GM23338 (cell line): ENCODE measurements around the gene BRPF3. TPM values are rescaled to one million over a fixed set of nuclear protein-coding genes. Genes with fewer than 3 reads are reported as not detected.

Experiments used
- ATAC-seq: fragments of 200-7000 bp; cut with Tn5 transposase; 3 replicates; pipeline ENCODE4 v1.9.1; 2020
- DNase-seq: peaks from one replicate; pipeline ENCODE4 v3.0.0-alpha.2; 2015; ENCODE audit warnings: low spot score
- H2AFZ ChIP-seq: fragments of 200-600 bp; sonication (generic); 2 replicates; pipeline ENCODE4 v1.8.0; 2016; ENCODE audit warnings: antibody characterized with exemption, mild to moderate bottlenecking, moderate library complexity
- H3F3A ChIP-seq: fragments of 200-600 bp; sonication (generic); replicated peaks from 2 replicates; pipeline ENCODE4 v1.8.0; 2017; ENCODE audit warnings: antibody characterized with exemption, mixed run types, low read depth
- H3K27ac ChIP-seq: fragments of 200-600 bp; sonication (generic); 2 replicates; pipeline ENCODE4 v1.6.1; 2016; ENCODE audit warnings: low read depth
- H3K27me3 ChIP-seq: fragments of 200-600 bp; sonication (generic); 2 replicates; pipeline ENCODE4 v1.8.0; 2016; ENCODE audit warnings: mild to moderate bottlenecking, mixed run types, moderate library complexity; ENCODE audit not compliant: insufficient read depth
- H3K36me3 ChIP-seq: fragments of 200-600 bp; sonication (generic); 2 replicates; pipeline ENCODE4 v1.8.0; 2016; ENCODE audit warnings: mild to moderate bottlenecking; ENCODE audit not compliant: insufficient read depth
- H3K4me1 ChIP-seq: fragments of 200-600 bp; sonication (generic); 2 replicates; pipeline ENCODE4 v1.8.0; 2016; ENCODE audit warnings: mild to moderate bottlenecking, moderate library complexity; ENCODE audit not compliant: insufficient read depth
- H3K4me2 ChIP-seq: fragments of 200-600 bp; sonication (generic); 2 replicates; pipeline ENCODE4 v1.7.1; 2017; ENCODE audit warnings: mixed run types
- H3K4me3 ChIP-seq: fragments of 200-600 bp; sonication (generic); 2 replicates; pipeline ENCODE4 v1.6.1; 2016; ENCODE audit warnings: mixed run types
- H3K79me2 ChIP-seq: fragments of 200-600 bp; sonication (generic); replicated peaks from 2 replicates; pipeline ENCODE4 v1.8.0; 2017; ENCODE audit warnings: mild to moderate bottlenecking; ENCODE audit not compliant: insufficient read depth
- H3K9me2 ChIP-seq: fragments of 200-600 bp; sonication (generic); 2 replicates; pipeline ENCODE4 v1.8.0; 2017; ENCODE audit not compliant: insufficient read depth
- H4K20me1 ChIP-seq: fragments of 200-600 bp; sonication (generic); replicated peaks from 2 replicates; pipeline ENCODE4 v1.8.0; 2017; ENCODE audit warnings: mild to moderate bottlenecking; ENCODE audit not compliant: insufficient read depth
- H3K27ac Mint-ChIP-seq: 2 replicates; pipeline ENCODE4 v1.8.0; 2020; ENCODE audit warnings: inconsistent platforms, mild to moderate bottlenecking, moderate library complexity, mixed read lengths
- H3K27me3 Mint-ChIP-seq: 3 replicates; pipeline ENCODE4 v1.8.0; 2022; ENCODE audit warnings: low read depth, mild to moderate bottlenecking, moderate library complexity, mixed read lengths, inconsistent platforms; ENCODE audit not compliant: insufficient read depth, poor library complexity
- H3K36me3 Mint-ChIP-seq: 3 replicates; pipeline ENCODE4 v1.8.0; 2021; ENCODE audit warnings: low read depth, mild to moderate bottlenecking, inconsistent platforms, moderate library complexity, mixed read lengths
- H3K4me1 Mint-ChIP-seq: 3 replicates; pipeline ENCODE4 v1.8.0; 2020; ENCODE audit warnings: mild to moderate bottlenecking, inconsistent platforms, mixed read lengths
- H3K4me3 Mint-ChIP-seq: 3 replicates; pipeline ENCODE4 v1.8.0; 2021; ENCODE audit warnings: moderate library complexity, mild to moderate bottlenecking, inconsistent platforms, mixed read lengths
- H3K9me3 Mint-ChIP-seq: 3 replicates; pipeline ENCODE4 v1.8.0; 2020; ENCODE audit warnings: moderate library complexity, mild to moderate bottlenecking, inconsistent platforms, mixed read lengths
- CREB1 ChIP-seq: fragments of 250-450 bp; sonication (Bioruptor Pico); IDR thresholded peaks from 2 replicates; pipeline ENCODE4 v1.5.0; 2020; ENCODE audit warnings: low read depth, mild to moderate bottlenecking, moderate library complexity
- EZH2 ChIP-seq: fragments of 200-600 bp; sonication (generic); IDR thresholded peaks from one replicate; pipeline ENCODE4 v1.8.0; 2017; ENCODE audit warnings: antibody characterized with exemption, mild to moderate bottlenecking, low read depth; ENCODE audit not compliant: unreplicated experiment
- JUNB ChIP-seq: IDR thresholded peaks from one replicate; pipeline ENCODE4 v1.6.1; 2016; ENCODE audit warnings: antibody characterized with exemption; ENCODE audit not compliant: unreplicated experiment
- POLR2AphosphoS5 ChIP-seq: IDR thresholded peaks from 2 replicates; pipeline ENCODE4 v1.6.1; 2016; ENCODE audit warnings: antibody characterized with exemption, low read depth
- STAT1 ChIP-seq: IDR thresholded peaks from one replicate; pipeline ENCODE4 v1.6.1; 2016; ENCODE audit warnings: antibody characterized with exemption; ENCODE audit not compliant: unreplicated experiment
- ZNF114 ChIP-seq: fragments of 250-450 bp; sonication (Bioruptor Pico); IDR thresholded peaks from 2 replicates; pipeline ENCODE4 v1.5.0; 2020; ENCODE audit warnings: mild to moderate bottlenecking, moderate library complexity
- ZNF331 ChIP-seq: fragments of 250-450 bp; sonication (Bioruptor Pico); IDR thresholded peaks from 2 replicates; pipeline ENCODE4 v1.5.0; 2020; ENCODE audit warnings: low read depth, mild to moderate bottlenecking, moderate library complexity
- polyA plus RNA-seq: library from polyadenylated mRNA; unstranded; fragments of >200 nt; fragmentation: Nextera tagmentation; extraction: Ambion mirVana; gene quantifications from 2 replicates; pipeline ENCODE4 v1.2.1, GENCODE V29; 2016
- total RNA-seq: library from RNA; depleted of rRNA; stranded (reverse); fragments of >200 nt; shearing (Covaris generic); gene quantifications from 2 replicates; pipeline ENCODE4 v1.2.3, GENCODE V29; 2014
- TF ChIP-seq, protein P1 (sequence below): IDR thresholded peaks from one replicate; pipeline ENCODE4 v1.6.1; 2018; ENCODE audit warnings: antibody characterized with exemption; ENCODE audit not compliant: unreplicated experiment
- TF ChIP-seq, protein P2 (sequence below), 2 experiments: fragments of 200-600 bp in 1 of 2; sonication (generic) in 1 of 2; conservative IDR thresholded peaks; 2 replicates each; pipeline versions ENCODE4 v1.5.1 to v1.6.1; 2016 to 2017; ENCODE audit warnings: antibody characterized with exemption in 2 of 2, low read depth in 2 of 2, mild to moderate bottlenecking in 2 of 2, moderate library complexity in 1 of 2
- TF ChIP-seq, protein P3 (sequence below): fragments of 250-450 bp; sonication (Bioruptor Pico); IDR thresholded peaks from 2 replicates; pipeline ENCODE4 v1.5.0; 2020; ENCODE audit warnings: mild to moderate bottlenecking, moderate library complexity

The BRPF3 gene
- total and polyA plus RNA-seq, 2 experiments from 2014 or later, result 11.8 to 33.2 TPM

DNA sequence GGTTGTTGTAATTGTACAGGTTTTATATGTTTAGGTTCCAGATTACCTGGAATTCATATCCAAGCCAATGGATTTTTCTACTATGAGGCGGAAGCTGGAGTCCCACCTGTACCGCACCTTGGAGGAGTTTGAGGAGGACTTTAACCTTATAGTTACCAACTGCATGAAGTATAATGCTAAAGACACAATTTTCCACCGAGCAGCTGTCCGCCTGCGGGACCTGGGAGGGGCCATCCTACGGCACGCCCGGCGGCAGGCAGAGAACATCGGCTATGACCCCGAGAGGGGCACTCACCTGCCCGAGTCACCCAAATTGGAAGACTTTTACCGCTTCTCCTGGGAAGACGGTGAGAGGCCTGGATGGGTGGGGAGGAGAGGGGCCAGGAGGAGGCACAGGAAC is 13.6 kb downstream of the BRPF3 start:
- Histone ChIP-seq H3K4me3 (no peak overlapping the region), H3K9me2 (no peaks in the 10 kb centered on the region), H4K20me1 (peaks cover 24% of the 10 kb centered on the region), H3K4me1 (no peaks in the 10 kb centered on the region), H3K79me2 (peaks cover 11% of the 10 kb centered on the region; the same call in 1 of the 2 replicates), H3F3A (no peaks in the 10 kb centered on the region), H3K36me3 (peaks cover 41% of the 10 kb centered on the region), H3K27me3 (no peaks in the 10 kb centered on the region), H3K4me2 (no peak overlapping the region), H2AFZ (no peak overlapping the region), H3K27ac (no peak overlapping the region)
- Mint-ChIP-seq H3K4me1 (no peaks in the 10 kb centered on the region), H3K27me3 (peaks cover 2% of the 10 kb centered on the region), H3K9me3 (no peaks in the 10 kb centered on the region), H3K36me3 (peaks cover 82% of the 10 kb centered on the region), H3K4me3 (no peak overlapping the region), H3K27ac (no peak overlapping the region)
- DNase-seq, result no peak
- TF ChIP-seq CREB1 (CRISPR knock-in tag), result no peak
- no peak for TF ChIP-seq STAT1
- no peak for TF ChIP-seq ZNF114
- ATAC-seq, result no peak

DNA sequence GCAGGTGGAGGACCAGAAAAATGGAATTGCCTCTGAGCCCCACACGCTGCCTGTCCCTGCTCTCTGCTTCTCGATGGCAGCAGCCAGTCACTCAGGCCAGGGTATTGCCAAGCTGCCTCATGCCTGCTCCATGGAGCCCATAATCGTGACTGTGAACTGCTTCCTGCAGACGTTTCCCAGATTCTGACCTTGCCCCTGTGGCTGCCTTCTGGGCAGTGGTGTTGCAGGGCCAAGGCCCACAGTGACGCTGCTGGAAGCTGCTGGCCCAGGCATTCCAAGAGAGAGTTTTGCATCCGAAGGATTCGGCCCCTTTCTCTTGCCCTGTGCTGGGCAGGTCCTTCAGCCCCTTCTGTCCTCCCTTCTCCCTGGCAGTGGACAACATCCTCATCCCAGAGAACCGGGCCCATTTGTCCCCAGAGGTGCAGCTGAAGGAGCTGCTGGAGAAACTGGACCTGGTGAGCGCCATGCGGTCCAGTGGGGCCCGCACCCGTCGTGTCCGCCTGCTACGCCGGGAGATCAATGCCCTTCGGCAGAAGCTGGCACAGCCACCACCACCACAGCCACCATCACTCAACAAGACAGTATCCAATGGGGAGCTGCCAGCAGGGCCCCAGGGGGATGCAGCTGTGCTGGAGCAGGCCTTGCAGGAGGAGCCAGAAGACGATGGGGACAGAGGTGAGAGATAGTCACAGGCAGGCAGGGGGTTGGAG is 14.5 kb downstream of the BRPF3 start:
- no peak for DNase-seq
- Mint-ChIP-seq H3K9me3 (no peaks in the 10 kb centered on the region), H3K36me3 (peaks cover 83% of the 10 kb centered on the region), H3K4me1 (no peaks in the 10 kb centered on the region), H3K27ac (no peak overlapping the region), H3K27me3 (peaks cover 2% of the 10 kb centered on the region), H3K4me3 (no peak overlapping the region)
- Histone ChIP-seq H3K4me2 (no peak overlapping the region), H3K79me2 (0 out of 2 replicates have a peak, but pooled peaks cover 4% of the 10 kb centered on the region), H3K36me3 (peaks cover 36% of the 10 kb centered on the region), H3K4me1 (no peaks in the 10 kb centered on the region), H3K9me2 (no peaks in the 10 kb centered on the region), H4K20me1 (peaks cover 23% of the 10 kb centered on the region), H2AFZ (no peak overlapping the region), H3K27ac (no peak overlapping the region), H3K4me3 (no peak overlapping the region), H3K27me3 (no peaks in the 10 kb centered on the region), H3F3A (no peaks in the 10 kb centered on the region)
- ATAC-seq, result no peak
- TF ChIP-seq ZNF331 (CRISPR knock-in tag) (no peak), EZH2 (no peak), STAT1 (no peak), CREB1 (CRISPR knock-in tag) (no peak), POLR2AphosphoS5 (no peak), JUNB (no peak)
- TF ChIP-seq, protein P1, sequence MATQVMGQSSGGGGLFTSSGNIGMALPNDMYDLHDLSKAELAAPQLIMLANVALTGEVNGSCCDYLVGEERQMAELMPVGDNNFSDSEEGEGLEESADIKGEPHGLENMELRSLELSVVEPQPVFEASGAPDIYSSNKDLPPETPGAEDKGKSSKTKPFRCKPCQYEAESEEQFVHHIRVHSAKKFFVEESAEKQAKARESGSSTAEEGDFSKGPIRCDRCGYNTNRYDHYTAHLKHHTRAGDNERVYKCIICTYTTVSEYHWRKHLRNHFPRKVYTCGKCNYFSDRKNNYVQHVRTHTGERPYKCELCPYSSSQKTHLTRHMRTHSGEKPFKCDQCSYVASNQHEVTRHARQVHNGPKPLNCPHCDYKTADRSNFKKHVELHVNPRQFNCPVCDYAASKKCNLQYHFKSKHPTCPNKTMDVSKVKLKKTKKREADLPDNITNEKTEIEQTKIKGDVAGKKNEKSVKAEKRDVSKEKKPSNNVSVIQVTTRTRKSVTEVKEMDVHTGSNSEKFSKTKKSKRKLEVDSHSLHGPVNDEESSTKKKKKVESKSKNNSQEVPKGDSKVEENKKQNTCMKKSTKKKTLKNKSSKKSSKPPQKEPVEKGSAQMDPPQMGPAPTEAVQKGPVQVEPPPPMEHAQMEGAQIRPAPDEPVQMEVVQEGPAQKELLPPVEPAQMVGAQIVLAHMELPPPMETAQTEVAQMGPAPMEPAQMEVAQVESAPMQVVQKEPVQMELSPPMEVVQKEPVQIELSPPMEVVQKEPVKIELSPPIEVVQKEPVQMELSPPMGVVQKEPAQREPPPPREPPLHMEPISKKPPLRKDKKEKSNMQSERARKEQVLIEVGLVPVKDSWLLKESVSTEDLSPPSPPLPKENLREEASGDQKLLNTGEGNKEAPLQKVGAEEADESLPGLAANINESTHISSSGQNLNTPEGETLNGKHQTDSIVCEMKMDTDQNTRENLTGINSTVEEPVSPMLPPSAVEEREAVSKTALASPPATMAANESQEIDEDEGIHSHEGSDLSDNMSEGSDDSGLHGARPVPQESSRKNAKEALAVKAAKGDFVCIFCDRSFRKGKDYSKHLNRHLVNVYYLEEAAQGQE, result no peak
- TF ChIP-seq, protein P2, sequence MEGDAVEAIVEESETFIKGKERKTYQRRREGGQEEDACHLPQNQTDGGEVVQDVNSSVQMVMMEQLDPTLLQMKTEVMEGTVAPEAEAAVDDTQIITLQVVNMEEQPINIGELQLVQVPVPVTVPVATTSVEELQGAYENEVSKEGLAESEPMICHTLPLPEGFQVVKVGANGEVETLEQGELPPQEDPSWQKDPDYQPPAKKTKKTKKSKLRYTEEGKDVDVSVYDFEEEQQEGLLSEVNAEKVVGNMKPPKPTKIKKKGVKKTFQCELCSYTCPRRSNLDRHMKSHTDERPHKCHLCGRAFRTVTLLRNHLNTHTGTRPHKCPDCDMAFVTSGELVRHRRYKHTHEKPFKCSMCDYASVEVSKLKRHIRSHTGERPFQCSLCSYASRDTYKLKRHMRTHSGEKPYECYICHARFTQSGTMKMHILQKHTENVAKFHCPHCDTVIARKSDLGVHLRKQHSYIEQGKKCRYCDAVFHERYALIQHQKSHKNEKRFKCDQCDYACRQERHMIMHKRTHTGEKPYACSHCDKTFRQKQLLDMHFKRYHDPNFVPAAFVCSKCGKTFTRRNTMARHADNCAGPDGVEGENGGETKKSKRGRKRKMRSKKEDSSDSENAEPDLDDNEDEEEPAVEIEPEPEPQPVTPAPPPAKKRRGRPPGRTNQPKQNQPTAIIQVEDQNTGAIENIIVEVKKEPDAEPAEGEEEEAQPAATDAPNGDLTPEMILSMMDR (conservative IDR thresholded peaks at IDR 0.05; ENCODE audit: low read depth in 2 of 2), result no peak
- TF ChIP-seq, protein P3, sequence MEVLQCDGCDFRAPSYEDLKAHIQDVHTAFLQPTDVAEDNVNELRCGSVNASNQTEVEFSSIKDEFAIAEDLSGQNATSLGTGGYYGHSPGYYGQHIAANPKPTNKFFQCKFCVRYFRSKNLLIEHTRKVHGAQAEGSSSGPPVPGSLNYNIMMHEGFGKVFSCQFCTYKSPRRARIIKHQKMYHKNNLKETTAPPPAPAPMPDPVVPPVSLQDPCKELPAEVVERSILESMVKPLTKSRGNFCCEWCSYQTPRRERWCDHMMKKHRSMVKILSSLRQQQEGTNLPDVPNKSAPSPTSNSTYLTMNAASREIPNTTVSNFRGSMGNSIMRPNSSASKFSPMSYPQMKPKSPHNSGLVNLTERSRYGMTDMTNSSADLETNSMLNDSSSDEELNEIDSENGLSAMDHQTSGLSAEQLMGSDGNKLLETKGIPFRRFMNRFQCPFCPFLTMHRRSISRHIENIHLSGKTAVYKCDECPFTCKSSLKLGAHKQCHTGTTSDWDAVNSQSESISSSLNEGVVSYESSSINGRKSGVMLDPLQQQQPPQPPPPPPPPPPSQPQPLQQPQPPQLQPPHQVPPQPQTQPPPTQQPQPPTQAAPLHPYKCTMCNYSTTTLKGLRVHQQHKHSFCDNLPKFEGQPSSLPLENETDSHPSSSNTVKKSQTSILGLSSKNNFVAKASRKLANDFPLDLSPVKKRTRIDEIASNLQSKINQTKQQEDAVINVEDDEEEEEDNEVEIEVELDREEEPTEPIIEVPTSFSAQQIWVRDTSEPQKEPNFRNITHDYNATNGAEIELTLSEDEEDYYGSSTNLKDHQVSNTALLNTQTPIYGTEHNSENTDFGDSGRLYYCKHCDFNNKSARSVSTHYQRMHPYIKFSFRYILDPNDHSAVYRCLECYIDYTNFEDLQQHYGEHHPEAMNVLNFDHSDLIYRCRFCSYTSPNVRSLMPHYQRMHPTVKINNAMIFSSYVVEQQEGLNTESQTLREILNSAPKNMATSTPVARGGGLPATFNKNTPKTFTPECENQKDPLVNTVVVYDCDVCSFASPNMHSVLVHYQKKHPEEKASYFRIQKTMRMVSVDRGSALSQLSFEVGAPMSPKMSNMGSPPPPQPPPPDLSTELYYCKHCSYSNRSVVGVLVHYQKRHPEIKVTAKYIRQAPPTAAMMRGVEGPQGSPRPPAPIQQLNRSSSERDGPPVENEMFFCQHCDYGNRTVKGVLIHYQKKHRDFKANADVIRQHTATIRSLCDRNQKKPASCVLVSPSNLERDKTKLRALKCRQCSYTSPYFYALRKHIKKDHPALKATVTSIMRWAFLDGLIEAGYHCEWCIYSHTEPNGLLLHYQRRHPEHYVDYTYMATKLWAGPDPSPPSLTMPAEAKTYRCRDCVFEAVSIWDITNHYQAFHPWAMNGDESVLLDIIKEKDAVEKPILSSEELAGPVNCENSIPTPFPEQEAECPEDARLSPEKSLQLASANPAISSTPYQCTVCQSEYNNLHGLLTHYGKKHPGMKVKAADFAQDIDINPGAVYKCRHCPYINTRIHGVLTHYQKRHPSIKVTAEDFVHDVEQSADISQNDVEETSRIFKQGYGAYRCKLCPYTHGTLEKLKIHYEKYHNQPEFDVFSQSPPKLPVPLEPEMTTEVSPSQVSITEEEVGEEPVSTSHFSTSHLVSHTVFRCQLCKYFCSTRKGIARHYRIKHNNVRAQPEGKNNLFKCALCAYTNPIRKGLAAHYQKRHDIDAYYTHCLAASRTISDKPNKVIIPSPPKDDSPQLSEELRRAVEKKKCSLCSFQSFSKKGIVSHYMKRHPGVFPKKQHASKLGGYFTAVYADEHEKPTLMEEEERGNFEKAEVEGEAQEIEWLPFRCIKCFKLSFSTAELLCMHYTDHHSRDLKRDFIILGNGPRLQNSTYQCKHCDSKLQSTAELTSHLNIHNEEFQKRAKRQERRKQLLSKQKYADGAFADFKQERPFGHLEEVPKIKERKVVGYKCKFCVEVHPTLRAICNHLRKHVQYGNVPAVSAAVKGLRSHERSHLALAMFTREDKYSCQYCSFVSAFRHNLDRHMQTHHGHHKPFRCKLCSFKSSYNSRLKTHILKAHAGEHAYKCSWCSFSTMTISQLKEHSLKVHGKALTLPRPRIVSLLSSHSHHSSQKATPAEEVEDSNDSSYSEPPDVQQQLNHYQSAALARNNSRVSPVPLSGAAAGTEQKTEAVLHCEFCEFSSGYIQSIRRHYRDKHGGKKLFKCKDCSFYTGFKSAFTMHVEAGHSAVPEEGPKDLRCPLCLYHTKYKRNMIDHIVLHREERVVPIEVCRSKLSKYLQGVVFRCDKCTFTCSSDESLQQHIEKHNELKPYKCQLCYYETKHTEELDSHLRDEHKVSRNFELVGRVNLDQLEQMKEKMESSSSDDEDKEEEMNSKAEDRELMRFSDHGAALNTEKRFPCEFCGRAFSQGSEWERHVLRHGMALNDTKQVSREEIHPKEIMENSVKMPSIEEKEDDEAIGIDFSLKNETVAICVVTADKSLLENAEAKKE (CRISPR knock-in tag), result no peak
